HG03159 (cell line): ENCODE data around the gene SLC8B1.

Experiments
- ATAC-seq: cut with Tn5 transposase; IDR thresholded peaks from one replicate; pipeline ENCODE4 v1.9.1; 2021; ENCODE audit warnings: mild to moderate bottlenecking, moderate library complexity; ENCODE audit not compliant: unreplicated experiment

SLC8B1 gene

GRCh38 chr12:113334786-113335539 is at the start of gene SLC8B1:
Gene SLC8B1 (minus strand): TSS chr12:113335109. CDS start chr12:113332878, 2,231 bp downstream.
- peak; percentile 94 for ATAC-seq

- no peak for ATAC-seq
Observed at GRCh38 chr12:113382206-113382605, 47.3 kb upstream of the SLC8B1 start.

- no peak for ATAC-seq
Observed at GRCh38 chr12:113381220-113381619, 46.3 kb upstream of the SLC8B1 start.

- ATAC-seq, result no peak
Observed at GRCh38 chr12:113378291-113378690, 43.4 kb upstream of the SLC8B1 start.

- ATAC-seq, result no peak
Observed at GRCh38 chr12:113374823-113375428, 40.0 kb upstream of the SLC8B1 start.

- ATAC-seq, result no peak
Observed at GRCh38 chr12:113373969-113374368, 39.1 kb upstream of the SLC8B1 start.

- no peak for ATAC-seq
Observed at GRCh38 chr12:113373440-113373839, 38.5 kb upstream of the SLC8B1 start.

GRCh38 chr12:113372371-113372770 is 37.5 kb upstream of the SLC8B1 start:
- no peak for ATAC-seq

- ATAC-seq, result no peak
Observed at GRCh38 chr12:113371808-113372207, 36.9 kb upstream of the SLC8B1 start.

GRCh38 chr12:113370923-113371682 is 36.2 kb upstream of the SLC8B1 start:
- ATAC-seq, result no peak

GRCh38 chr12:113369391-113369985 is 34.6 kb upstream of the SLC8B1 start:
- no peak for ATAC-seq

GRCh38 chr12:113368331-113368730 is 33.4 kb upstream of the SLC8B1 start:
- ATAC-seq, result no peak

GRCh38 chr12:113366827-113367226 is 31.9 kb upstream of the SLC8B1 start:
- no peak for ATAC-seq

GRCh38 chr12:113365639-113366395 is 30.9 kb upstream of the SLC8B1 start:
- no peak for ATAC-seq

GRCh38 chr12:113364698-113365097 is 29.8 kb upstream of the SLC8B1 start:
- no peak for ATAC-seq

GRCh38 chr12:113361574-113362370 is 26.9 kb upstream of the SLC8B1 start:
- no peak for ATAC-seq

GRCh38 chr12:113359939-113360748 is 25.2 kb upstream of the SLC8B1 start:
- no peak for ATAC-seq

GRCh38 chr12:113359133-113359938 is 24.4 kb upstream of the SLC8B1 start:
- ATAC-seq, result peak; percentile 3
